ENCODE data around the gene CACHD1. TPM values are rescaled to one million over a fixed set of nuclear protein-coding genes. Genes with fewer than 3 reads are reported as not detected.
A peak's percentile ranks its signal among the peaks of the same experiment; 100 is the strongest.

Gene CACHD1
- total RNA-seq, 1 experiment from 2014 or later = 3.9 TPM

DNA sequence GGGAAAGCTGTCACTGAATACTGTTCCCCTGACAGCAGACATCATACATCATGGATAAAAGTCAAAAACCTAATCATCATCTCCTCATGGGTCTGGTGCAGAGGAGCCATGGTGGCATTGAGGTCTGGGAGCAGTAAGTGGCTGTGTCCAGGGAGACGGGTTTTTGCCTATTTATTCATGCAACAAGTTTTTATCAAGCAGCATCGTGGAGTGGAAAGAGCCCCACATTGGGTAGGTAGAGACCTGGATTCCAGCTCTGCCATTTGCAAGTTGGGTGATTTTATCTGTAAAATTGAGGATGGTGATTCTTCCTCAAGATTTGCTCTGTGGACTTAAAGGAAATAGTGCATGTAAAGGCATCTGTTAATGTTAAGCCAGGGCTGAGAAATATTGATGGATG, 4.2 kb downstream of the CACHD1 start:
- ChIA-PET POLR2A (interaction anchor here (0.7 to 3.3 kb wide), 6 partner anchors 12 to 130 kb away, joined by 3 to 20 read pairs (median 6); no protein-coding TSS in a partner anchor), CTCF (interaction anchor here (0.5 to 2.2 kb wide), 4 partner anchors 19 to 628 kb away, joined by 3 to 7 read pairs (median 5); no protein-coding TSS in a partner anchor)
- no TSS peak for BruUV-seq (replicated peaks)
- TF ChIP-seq, protein P1, sequence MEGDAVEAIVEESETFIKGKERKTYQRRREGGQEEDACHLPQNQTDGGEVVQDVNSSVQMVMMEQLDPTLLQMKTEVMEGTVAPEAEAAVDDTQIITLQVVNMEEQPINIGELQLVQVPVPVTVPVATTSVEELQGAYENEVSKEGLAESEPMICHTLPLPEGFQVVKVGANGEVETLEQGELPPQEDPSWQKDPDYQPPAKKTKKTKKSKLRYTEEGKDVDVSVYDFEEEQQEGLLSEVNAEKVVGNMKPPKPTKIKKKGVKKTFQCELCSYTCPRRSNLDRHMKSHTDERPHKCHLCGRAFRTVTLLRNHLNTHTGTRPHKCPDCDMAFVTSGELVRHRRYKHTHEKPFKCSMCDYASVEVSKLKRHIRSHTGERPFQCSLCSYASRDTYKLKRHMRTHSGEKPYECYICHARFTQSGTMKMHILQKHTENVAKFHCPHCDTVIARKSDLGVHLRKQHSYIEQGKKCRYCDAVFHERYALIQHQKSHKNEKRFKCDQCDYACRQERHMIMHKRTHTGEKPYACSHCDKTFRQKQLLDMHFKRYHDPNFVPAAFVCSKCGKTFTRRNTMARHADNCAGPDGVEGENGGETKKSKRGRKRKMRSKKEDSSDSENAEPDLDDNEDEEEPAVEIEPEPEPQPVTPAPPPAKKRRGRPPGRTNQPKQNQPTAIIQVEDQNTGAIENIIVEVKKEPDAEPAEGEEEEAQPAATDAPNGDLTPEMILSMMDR (IDR thresholded peaks at IDR 0.05; ENCODE audit: unreplicated experiment) = no peak
- Mint-ChIP-seq H3K27ac (ENCODE audit: low read depth, unreplicated experiment) (no peak overlapping the region), H3K27me3 (ENCODE audit: insufficient read depth, unreplicated experiment) (no peaks in the 10 kb centered on the region), H3K4me3 (ENCODE audit: unreplicated experiment) (no peak overlapping the region), H3K4me1 (ENCODE audit: insufficient read depth, unreplicated experiment) (peaks cover 46% of the 10 kb centered on the region), H3K36me3 (ENCODE audit: insufficient read depth, unreplicated experiment) (no peaks in the 10 kb centered on the region), H3K9me3 (ENCODE audit: unreplicated experiment) (no peaks in the 10 kb centered on the region)
- intact Hi-C loops (cut with micrococcal nuclease) = loop anchor here (5.0 kb wide), 1 partner anchor 33 kb away; no protein-coding TSS in a partner anchor
- no peak for DNase-seq (ENCODE audit: unreplicated experiment)

DNA sequence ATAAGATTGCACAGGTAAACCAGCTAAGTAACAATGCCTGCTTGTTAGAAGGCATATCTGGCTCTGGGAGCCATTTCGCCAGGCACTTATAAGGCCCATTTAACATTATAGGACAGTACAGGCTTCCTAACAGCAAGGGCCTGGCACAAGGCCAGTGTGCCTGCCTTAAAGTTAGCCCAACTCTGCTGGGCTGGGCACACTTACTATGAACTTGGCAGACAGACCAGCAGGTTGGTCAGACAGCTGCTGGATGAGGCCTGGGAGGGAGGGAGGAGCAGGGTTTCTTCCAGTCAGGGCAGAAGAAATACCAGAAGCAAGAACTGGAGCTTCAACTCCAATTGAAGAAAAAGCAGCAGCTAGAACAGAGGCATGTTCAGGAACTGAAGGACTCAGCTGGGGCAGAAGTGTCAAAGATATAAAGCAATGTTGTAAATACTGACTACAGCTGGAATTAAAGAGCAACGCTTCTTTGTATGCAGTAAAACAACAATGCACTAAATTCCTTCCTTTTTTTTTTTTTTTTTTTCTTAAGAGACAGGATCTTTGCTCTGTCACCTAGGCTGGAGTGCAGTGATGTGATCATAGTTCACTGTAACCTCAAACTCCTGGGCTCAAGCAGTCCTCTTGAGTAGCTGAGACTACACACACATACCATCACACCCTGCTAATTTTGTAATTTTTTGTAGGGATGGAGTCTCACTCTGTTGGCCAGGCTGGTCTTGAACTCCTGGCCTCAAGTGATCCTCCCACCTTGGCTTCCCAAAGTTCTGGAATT, 4.9 kb downstream of the CACHD1 start:
- peaks cover 46% of the 10 kb centered on the region for H3K4me1 Mint-ChIP-seq (ENCODE audit: insufficient read depth, unreplicated experiment)
- no peak overlapping the region for H3K4me3 Mint-ChIP-seq (ENCODE audit: unreplicated experiment)
- CTCF ChIA-PET = interaction anchor here (0.6 to 2.2 kb wide), 7 partner anchors 14 to 629 kb away, joined by 3 to 7 read pairs (median 3); no protein-coding TSS in a partner anchor
- no peaks in the 10 kb centered on the region for H3K27me3 Mint-ChIP-seq (ENCODE audit: insufficient read depth, unreplicated experiment)
- no peaks in the 10 kb centered on the region for H3K36me3 Mint-ChIP-seq (ENCODE audit: insufficient read depth, unreplicated experiment)
- H3K27ac Mint-ChIP-seq (ENCODE audit: low read depth, unreplicated experiment) = peak overlapping the region; percentile 35
- DNase-seq (ENCODE audit: unreplicated experiment) = peak; percentile 84
- BruUV-seq (replicated peaks) = no TSS peak
- POLR2A ChIA-PET = interaction anchor here (0.6 to 3.3 kb wide), 12 partner anchors 13 to 721 kb away, joined by 3 to 20 read pairs (median 4); no protein-coding TSS in a partner anchor
- TF ChIP-seq, protein P1 (IDR thresholded peaks at IDR 0.05; ENCODE audit: unreplicated experiment) = no peak
- no peaks in the 10 kb centered on the region for H3K9me3 Mint-ChIP-seq (ENCODE audit: unreplicated experiment)
- intact Hi-C loops (cut with micrococcal nuclease) = loop anchor here (5.0 kb wide), 1 partner anchor 32 kb away; no protein-coding TSS in a partner anchor

DNA sequence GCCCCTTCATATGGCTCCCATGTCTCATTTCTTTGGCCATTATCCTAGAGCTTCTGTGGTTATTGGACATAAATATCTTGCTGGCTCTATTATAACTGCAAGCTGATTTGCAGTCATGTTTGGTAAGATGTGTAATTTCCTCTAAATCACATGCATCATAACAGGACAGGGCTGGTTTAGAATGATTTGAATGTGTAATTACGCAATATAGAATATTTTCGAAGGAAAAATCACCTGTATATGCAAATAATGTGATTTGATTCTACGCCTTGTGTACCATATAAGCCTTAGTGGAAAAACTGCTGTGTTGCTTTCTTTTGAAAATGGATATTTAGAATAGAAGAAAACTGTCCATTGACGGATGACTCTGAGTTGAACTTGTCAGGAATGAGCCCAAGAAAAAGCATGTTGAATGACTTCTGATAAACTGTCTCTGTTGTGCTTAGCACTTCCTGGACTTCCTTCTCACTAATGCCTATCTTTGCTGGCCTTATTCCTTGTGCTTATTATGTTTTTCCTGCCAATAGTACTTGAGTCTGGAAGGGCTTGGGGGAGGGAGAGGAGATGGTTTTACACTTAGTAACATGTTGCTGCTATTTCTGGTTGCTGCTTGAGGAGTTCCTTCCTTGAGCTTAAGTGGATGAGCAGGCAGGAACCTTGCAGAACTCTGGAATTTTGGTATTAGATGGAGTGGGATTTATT, 6.5 kb downstream of the CACHD1 start:
- POLR2A ChIA-PET = interaction anchor here (0.6 to 3.3 kb wide), 8 partner anchors 20 to 1969 kb away, joined by 3 to 20 read pairs (median 4); no protein-coding TSS in a partner anchor
- H3K36me3 Mint-ChIP-seq (ENCODE audit: insufficient read depth, unreplicated experiment) = no peaks in the 10 kb centered on the region

More for the DNA sequence above, 6.5 kb downstream of the CACHD1 start:
- BruUV-seq (replicated peaks) = no TSS peak
- no peak overlapping the region for H3K4me3 Mint-ChIP-seq (ENCODE audit: unreplicated experiment)
- DNase-seq (ENCODE audit: unreplicated experiment) = peak; percentile 43
- H3K27ac Mint-ChIP-seq (ENCODE audit: low read depth, unreplicated experiment) = peak overlapping the region; percentile 72
- peaks cover 39% of the 10 kb centered on the region for H3K4me1 Mint-ChIP-seq (ENCODE audit: insufficient read depth, unreplicated experiment)
- CTCF ChIA-PET = interaction anchor here (0.6 to 2.2 kb wide), 7 partner anchors 17 to 584 kb away, joined by 3 to 7 read pairs (median 3); no protein-coding TSS in a partner anchor
- no peaks in the 10 kb centered on the region for H3K27me3 Mint-ChIP-seq (ENCODE audit: insufficient read depth, unreplicated experiment)
- no peaks in the 10 kb centered on the region for H3K9me3 Mint-ChIP-seq (ENCODE audit: unreplicated experiment)
- intact Hi-C loops (cut with micrococcal nuclease) = no loop called here
- TF ChIP-seq, protein P1 (IDR thresholded peaks at IDR 0.05; ENCODE audit: unreplicated experiment) = no peak
